HG03108 (cell line): ENCODE results near the gene DCLK3.
A peak's percentile ranks its signal among the peaks of the same experiment; 100 is the strongest.

Experiments used
- ATAC-seq: cut with Tn5 transposase; IDR thresholded peaks from one replicate; pipeline ENCODE4 v1.9.1; 2021; ENCODE audit warnings: moderate library complexity; ENCODE audit not compliant: unreplicated experiment

The DCLK3 gene

GRCh38 chr3:36763850-36764703, at the start of gene DCLK3:
TSS of gene DCLK3 (minus strand) at chr3:36764553. CDS start at chr3:36764263, 290 bp downstream.
- no peak for ATAC-seq

- ATAC-seq: no peak
These were observed 49.0 kb upstream of the DCLK3 start for GRCh38 chr3:36813305-36813704.

GRCh38 chr3:36812240-36812639, 47.9 kb upstream of the DCLK3 start:
- ATAC-seq: no peak

GRCh38 chr3:36811768-36812167, 47.4 kb upstream of the DCLK3 start:
- ATAC-seq: no peak

GRCh38 chr3:36804295-36805055, 40.1 kb upstream of the DCLK3 start:
- ATAC-seq: no peak

GRCh38 chr3:36803091-36803791, 38.9 kb upstream of the DCLK3 start:
- no peak for ATAC-seq

- no peak for ATAC-seq
These were observed 36.3 kb upstream of the DCLK3 start for GRCh38 chr3:36800533-36801116.

GRCh38 chr3:36796881-36797280, 32.5 kb upstream of the DCLK3 start:
- no peak for ATAC-seq

GRCh38 chr3:36796161-36796560, 31.8 kb upstream of the DCLK3 start:
- no peak for ATAC-seq

- ATAC-seq: no peak
These were observed 31.3 kb upstream of the DCLK3 start for GRCh38 chr3:36795622-36796021.

GRCh38 chr3:36792342-36792741, 28.0 kb upstream of the DCLK3 start:
- ATAC-seq: no peak

GRCh38 chr3:36790765-36791164, 26.4 kb upstream of the DCLK3 start:
- ATAC-seq: no peak

GRCh38 chr3:36786921-36787890, 22.9 kb upstream of the DCLK3 start:
- no peak for ATAC-seq

GRCh38 chr3:36784138-36784635, 19.8 kb upstream of the DCLK3 start:
- no peak for ATAC-seq

- ATAC-seq: peak; percentile 59
These were observed 13.3 kb upstream of the DCLK3 start for GRCh38 chr3:36777424-36778218.

- ATAC-seq: no peak
These were observed 12.1 kb upstream of the DCLK3 start for GRCh38 chr3:36776436-36776835.

- no peak for ATAC-seq
These were observed 9.7 kb upstream of the DCLK3 start for GRCh38 chr3:36774052-36774451.

- ATAC-seq: no peak
These were observed 7.6 kb upstream of the DCLK3 start for GRCh38 chr3:36771931-36772330.

GRCh38 chr3:36769926-36770325, 5.6 kb upstream of the DCLK3 start:
- ATAC-seq: no peak
